Stomach (tissue), 4 donors: ENCODE measurements around the gene FAM120B.

Experiments
- EP300 ChIP-seq: sonication (generic); formaldehyde crosslinking; IDR thresholded peaks from one replicate; pipeline ENCODE4 v1.6.1; 2017; ENCODE audit warnings: antibody characterized with exemption
- POLR2A ChIP-seq, 4 donors: fragments of 450-650 bp; IDR thresholded peaks; one replicate each; pipeline ENCODE4 v1.6.1; 2016; ENCODE audit warnings: antibody characterized with exemption in 4 of 4, control low read depth in 2 of 4, mild to moderate bottlenecking in 1 of 4, moderate library complexity in 1 of 4

GRCh38 chr6:170421921-170422320 lies 115.4 kb downstream of the FAM120B start:
- TF ChIP-seq POLR2A (IDR thresholded peaks at IDR 0.05) (no peak), EP300 (no peak)
